Upper lobe of left lung (tissue), 6 donors: Measurements from ENCODE around the gene ELK3. TPM values are rescaled to one million over a fixed set of nuclear protein-coding genes. Genes with fewer than 3 reads are reported as not detected.

Experiments used
- ATAC-seq, 2 donors: fragments of 200-7000 bp; cut with Tn5 transposase; one replicate each; pipeline ENCODE4 v1.9.1; 2022; ENCODE audit warnings: mild to moderate bottlenecking in 2 of 2, moderate library complexity in 2 of 2; ENCODE audit not compliant: low FRiP score in 2 of 2
- DNase-seq, 2 donors: peaks; one replicate each; pipeline ENCODE4 v3.0.0-alpha.2; 2019 to 2020
- H3K27ac ChIP-seq, 4 donors: fragments of 200-600 bp; sonication (generic); one replicate each; pipeline ENCODE4 v1.5.1; 2016 to 2019
- H3K27me3 ChIP-seq, 4 donors: fragments of 200-600 bp; sonication (generic); one replicate each; pipeline ENCODE4 v1.5.1; 2017 to 2019
- H3K36me3 ChIP-seq, 4 donors: fragments of 200-600 bp; sonication (generic); one replicate each; pipeline ENCODE4 v1.5.1; 2016 to 2019
- H3K4me1 ChIP-seq, 4 donors: fragments of 200-600 bp; sonication (generic); one replicate each; pipeline ENCODE4 v1.5.1; 2018 to 2019
- H3K4me3 ChIP-seq, 4 donors: fragments of 200-600 bp; sonication (generic); one replicate each; pipeline ENCODE4 v1.5.1; 2017 to 2019; ENCODE audit warnings: mild to moderate bottlenecking in 2 of 4, moderate library complexity in 1 of 4
- H3K9me3 ChIP-seq, 4 donors: fragments of 200-600 bp; sonication (generic); one replicate each; pipeline ENCODE4 v1.5.1; 2018 to 2019
- CTCF ChIP-seq, 6 experiments: fragments of 450-650 bp in 4 of 6; fragments of 200-600 bp in 2 of 6; sonication (generic) in 2 of 6; IDR thresholded peaks; one replicate each; pipeline ENCODE4 v1.5.1; 2016 to 2019; ENCODE audit warnings: antibody characterized with exemption in 6 of 6
- EP300 ChIP-seq, 4 donors: sonication (generic); formaldehyde crosslinking; IDR thresholded peaks; one replicate each; pipeline ENCODE4 v1.5.1; 2017; ENCODE audit warnings: antibody characterized with exemption in 4 of 4, control low read depth in 2 of 4
- POLR2A ChIP-seq, 4 donors: fragments of 450-650 bp; IDR thresholded peaks; one replicate each; pipeline ENCODE4 v1.5.1; 2016 to 2017; ENCODE audit warnings: antibody characterized with exemption in 4 of 4, mild to moderate bottlenecking in 2 of 4
- POLR2AphosphoS5 ChIP-seq, 2 donors: sonication (generic); formaldehyde crosslinking; IDR thresholded peaks; one replicate each; pipeline ENCODE4 v1.5.1; 2017; ENCODE audit warnings: antibody characterized with exemption in 2 of 2
- WGBS, 2 donors: methylation state at CpG; one replicate each; pipeline ENCODE4 v1.1.5; 2017 to 2018; 5-methylcytosine and 5-hydroxymethylcytosine counted together
- total RNA-seq, 6 donors: library from RNA; depleted of rRNA in 4 of 6; stranded (reverse); fragments of >200 nt in 4 of 6; gene quantifications; one replicate each; pipeline versions ENCODE4 v1.1.0 to v1.2.1, GENCODE V29; 2016 to 2021
- donor health status: DM: no; HTN: no; CAD: no; lungs with moderate emphysema.
- donor health status: DM: no; HTN: yes; CAD: no; lungs with severe emphysema.

Gene ELK3
- 10 to 100 TPM in 5 of 6 donors, 1 to 10 TPM in 1; 7.3 to 38.4 (median 22.1) TPM for total RNA-seq

- Histone ChIP-seq H3K36me3 (no peaks in the 10 kb centered on the region), H3K4me3 (peak within 1 kb of the TSS; percentile 87 to 95 (median 88)), H3K27me3 (no peaks in the 10 kb centered on the region), H3K9me3 (no peaks in the 10 kb centered on the region), H3K27ac (peak within 1 kb of the TSS; percentile 86 to 91 (median 90)), H3K4me1 (peaks cover 11 to 34% (median 24%) of the 10 kb centered on the region in 4 donors)
- DNase-seq (peak; percentile 78 to 93), ATAC-seq (peak; percentile 74 to 82)
- no peak for TF ChIP-seq EP300 (IDR thresholded peaks at IDR 0.05)
- TF ChIP-seq POLR2A (IDR thresholded peaks at IDR 0.05): peak in 2 of 4 donors; percentile 27 to 67
- TF ChIP-seq CTCF (IDR thresholded peaks at IDR 0.05): no peak
- TF ChIP-seq POLR2AphosphoS5 (IDR thresholded peaks at IDR 0.05): peak; percentile 53 to 58
- 7 to 10% methylated on average over 20 to 39 of the region's 75 CpGs for WGBS, 2 donors
Observed at GRCh38 chr12:96193725-96194575, at the start of gene ELK3. ELK3 (plus strand) TSS chr12:96194375.

GRCh38 chr12:96146747-96147146 lies 47.4 kb upstream of the ELK3 start:
- 83 to 87% methylated on average over 2 of the region's 2 CpGs for WGBS, 2 donors
- TF ChIP-seq POLR2A (IDR thresholded peaks at IDR 0.05) (no peak), CTCF (IDR thresholded peaks at IDR 0.05) (no peak), EP300 (IDR thresholded peaks at IDR 0.05) (no peak), POLR2AphosphoS5 (IDR thresholded peaks at IDR 0.05) (no peak)
- Histone ChIP-seq H3K9me3 (no peaks in the 10 kb centered on the region), H3K4me3 (no peak overlapping the region), H3K4me1 (peaks cover 0 to 17% (median 9%) of the 10 kb centered on the region in 4 donors), H3K27ac (no peak overlapping the region), H3K36me3 (no peaks in the 10 kb centered on the region), H3K27me3 (no peaks in the 10 kb centered on the region)
- ATAC-seq (no peak), DNase-seq (no peak)

- H3K9me3 ChIP-seq: no peaks in the 10 kb centered on the region
- WGBS, 2 donors: 71 to 82% methylated on average over 4 to 5 of the region's 5 CpGs
- ATAC-seq: no peak
Observed at GRCh38 chr12:96150442-96150841, 43.7 kb upstream of the ELK3 start.

GRCh38 chr12:96152164-96152563 lies 42.0 kb upstream of the ELK3 start:
- Histone ChIP-seq H3K27ac (no peak overlapping the region), H3K4me3 (no peak overlapping the region), H3K27me3 (no peaks in the 10 kb centered on the region), H3K9me3 (no peaks in the 10 kb centered on the region), H3K4me1 (no peaks in the 10 kb centered on the region), H3K36me3 (no peaks in the 10 kb centered on the region)
- TF ChIP-seq CTCF (IDR thresholded peaks at IDR 0.05) (no peak), EP300 (IDR thresholded peaks at IDR 0.05) (no peak), POLR2A (IDR thresholded peaks at IDR 0.05) (no peak), POLR2AphosphoS5 (IDR thresholded peaks at IDR 0.05) (no peak)
- ATAC-seq: no peak
- 89% methylated on average over 11 of the region's 11 CpGs for WGBS, 2 donors
- no peak for DNase-seq

More at GRCh38 chr12:96150442-96150841, 43.7 kb upstream of the ELK3 start:
- no peaks in the 10 kb centered on the region for H3K36me3 ChIP-seq
- H3K27ac ChIP-seq: no peak overlapping the region
- no peaks in the 10 kb centered on the region for H3K4me1 ChIP-seq
- H3K27me3 ChIP-seq: no peaks in the 10 kb centered on the region
- no peak for DNase-seq
- H3K4me3 ChIP-seq: no peak overlapping the region
- TF ChIP-seq CTCF (IDR thresholded peaks at IDR 0.05) (no peak), POLR2A (IDR thresholded peaks at IDR 0.05) (no peak), POLR2AphosphoS5 (IDR thresholded peaks at IDR 0.05) (no peak), EP300 (IDR thresholded peaks at IDR 0.05) (no peak)
